ENCODE data around the gene NBAS. TPM values are rescaled to one million over a fixed set of nuclear protein-coding genes. Genes with fewer than 3 reads are reported as not detected.

Gene NBAS
- polyA plus RNA-seq, 1 donor from 2014 or later, result 31.9 TPM

GRCh38 chr2:15174567-15174966 lies 386.6 kb downstream of the NBAS start:
- Histone ChIP-seq H4K20me1 (ENCODE audit: insufficient read depth) (no peaks in the 10 kb centered on the region), H2AFZ (ENCODE audit: low read depth, low read length) (no peak overlapping the region), H3K9ac (ENCODE audit: low read length) (no peak overlapping the region), H3K79me2 (replicated peaks; ENCODE audit: insufficient read depth, low read length) (no peaks in the 10 kb centered on the region), H3F3A (ENCODE audit: insufficient read depth, low read length, poor library complexity, severe bottlenecking) (no peaks in the 10 kb centered on the region), H3K9me3 (ENCODE audit: low read length) (no peaks in the 10 kb centered on the region), H3K4me2 (ENCODE audit: low read length) (no peak overlapping the region), H3K36me3 (ENCODE audit: insufficient read depth, low read length) (no peaks in the 10 kb centered on the region), H3K27me3 (ENCODE audit: insufficient read depth, low read depth, low read length) (no peaks in the 10 kb centered on the region), H3K9me2 (ENCODE audit: insufficient read depth, low read length) (no peaks in the 10 kb centered on the region), H3K27ac (ENCODE audit: low read length) (no peak overlapping the region), H3K4me3 (ENCODE audit: low read length) (no peak overlapping the region)
- TF ChIP-seq SMC3 (conservative IDR thresholded peaks at IDR 0.05; ENCODE audit: poor library complexity) (no peak), EP300 (conservative IDR thresholded peaks at IDR 0.05; ENCODE audit: poor library complexity, severe bottlenecking) (no peak), REST (IDR thresholded peaks at IDR 0.05; ENCODE audit: borderline replicate concordance) (no peak), EZH2 (IDR thresholded peaks at IDR 0.05; ENCODE audit: borderline replicate concordance, insufficient read depth, low read length, poor library complexity, severe bottlenecking) (no peak), CTCF (IDR thresholded peaks at IDR 0.05; ENCODE audit: poor library complexity, severe bottlenecking) (no peak), MXI1 (conservative IDR thresholded peaks at IDR 0.05; ENCODE audit: poor library complexity, severe bottlenecking) (no peak), TAF1 (IDR thresholded peaks at IDR 0.05; ENCODE audit: low read depth) (no peak), POLR2AphosphoS5 (IDR thresholded peaks at IDR 0.05) (no peak), RAD21 (conservative IDR thresholded peaks at IDR 0.05) (no peak)

GRCh38 chr2:15173501-15173900 lies 387.6 kb downstream of the NBAS start:
- H3K4me3 ChIP-seq (ENCODE audit: low read length), result no peak overlapping the region
- no peak overlapping the region for H2AFZ ChIP-seq (ENCODE audit: low read depth, low read length)
- no peak overlapping the region for H3K9ac ChIP-seq (ENCODE audit: low read length)
- no peak overlapping the region for H3K27ac ChIP-seq (ENCODE audit: low read length)
- no peak overlapping the region for H3K4me2 ChIP-seq (ENCODE audit: low read length)
- no peaks in the 10 kb centered on the region for H4K20me1 ChIP-seq (ENCODE audit: insufficient read depth)
- H3K9me3 ChIP-seq (ENCODE audit: low read length), result no peaks in the 10 kb centered on the region
- H3K9me2 ChIP-seq (ENCODE audit: insufficient read depth, low read length), result no peaks in the 10 kb centered on the region
- H3K27me3 ChIP-seq (ENCODE audit: insufficient read depth, low read depth, low read length), result no peaks in the 10 kb centered on the region
- no peaks in the 10 kb centered on the region for H3K36me3 ChIP-seq (ENCODE audit: insufficient read depth, low read length)
- no peaks in the 10 kb centered on the region for H3K79me2 ChIP-seq (replicated peaks; ENCODE audit: insufficient read depth, low read length)
- H3F3A ChIP-seq (ENCODE audit: insufficient read depth, low read length, poor library complexity, severe bottlenecking), result no peaks in the 10 kb centered on the region
- TF ChIP-seq SMC3 (conservative IDR thresholded peaks at IDR 0.05; ENCODE audit: poor library complexity) (no peak), EP300 (conservative IDR thresholded peaks at IDR 0.05; ENCODE audit: poor library complexity, severe bottlenecking) (no peak), POLR2AphosphoS5 (IDR thresholded peaks at IDR 0.05) (no peak), REST (IDR thresholded peaks at IDR 0.05; ENCODE audit: borderline replicate concordance) (no peak), EZH2 (IDR thresholded peaks at IDR 0.05; ENCODE audit: borderline replicate concordance, insufficient read depth, low read length, poor library complexity, severe bottlenecking) (no peak), MXI1 (conservative IDR thresholded peaks at IDR 0.05; ENCODE audit: poor library complexity, severe bottlenecking) (no peak), RAD21 (conservative IDR thresholded peaks at IDR 0.05) (no peak), TAF1 (IDR thresholded peaks at IDR 0.05; ENCODE audit: low read depth) (no peak), CTCF (IDR thresholded peaks at IDR 0.05; ENCODE audit: poor library complexity, severe bottlenecking) (no peak)

All from neural cell (in vitro differentiated cells).